HCT116 (cell line): Measurements from ENCODE around the gene AXIN2. TPM values are rescaled to one million over a fixed set of nuclear protein-coding genes. Genes with fewer than 3 reads are reported as not detected.
A peak's percentile ranks its signal among the peaks of the same experiment; 100 is the strongest.

Experiments
- ATAC-seq: fragments of 200-7000 bp; cut with Tn5 transposase; 2 replicates; pipeline ENCODE4 v1.9.1; 2020; ENCODE audit warnings: mild to moderate bottlenecking, moderate library complexity
- BruUV-seq: library from RNA; stranded (reverse); fragments of 400-500 nt; replicated peaks from 2 replicates; lab custom pipeline; 2021; lab: Mats Ljungman, UMichigan
- CTCF ChIA-PET: fragments of 300-600 bp; sonication (Branson Sonifier 250); formaldehyde crosslinking; loops from one replicate; lab custom pipeline; 2021; ENCODE audit warnings: antibody characterized with exemption; lab: Charles Lee
- POLR2A ChIA-PET: fragments of 300-600, 350-600 bp; sonication (Branson Sonifier 250); formaldehyde crosslinking; loops from one replicate; lab custom pipeline; 2021; ENCODE audit warnings: antibody characterized with exemption; lab: Charles Lee
- RAD21 ChIA-PET, 2 experiments: fragments of 300-600 bp; sonication (Branson Sonifier 250); formaldehyde crosslinking; loops; one replicate each; lab custom pipeline; 2023; ENCODE audit warnings: low total read pairs in 2 of 2; ENCODE audit not compliant: uncharacterized antibody in 2 of 2, unreplicated experiment in 2 of 2, low non-redundant PET in 1 of 2; lab: Charles Lee
- DNase-seq: peaks from one replicate; pipeline ENCODE4 v3.0.0-alpha.2; 2010; ENCODE audit warnings: low read depth, low spot score
- H2AFZ ChIP-seq: fragments of 200-600 bp; shearing (Covaris generic), sonication (generic); 2 replicates; pipeline ENCODE4 v1.6.1; 2017; ENCODE audit warnings: low read depth, mixed run types, mixed read lengths, antibody characterized with exemption, low read length; ENCODE audit not compliant: poor library complexity, severe bottlenecking
- H3K27ac ChIP-seq: 2 replicates; pipeline ENCODE4 v1.5.1; 2012; ENCODE audit warnings: low read depth, low read length
- H3K27me3 ChIP-seq: fragments of 200-600 bp; sonication (generic); 2 replicates; pipeline ENCODE4 v1.6.1; 2016; ENCODE audit warnings: mixed run types, low read length, mixed read lengths; ENCODE audit not compliant: insufficient read depth
- H3K36me3 ChIP-seq, 2 experiments: fragments of 200-500 bp in 1 of 2; fragments of 200-600 bp in 1 of 2; sonication (Bioruptor generic) in 1 of 2; sonication (generic) in 1 of 2; 2 replicates each; pipeline versions ENCODE4 v1.5.1 to v1.6.1; 2014 to 2016; ENCODE audit warnings: low read length in 2 of 2, inconsistent platforms in 1 of 2, mixed read lengths in 1 of 2, mixed run types in 1 of 2; ENCODE audit not compliant: insufficient read depth in 2 of 2, control insufficient read depth in 1 of 2
- H3K4me1 ChIP-seq, 2 experiments: fragments of 200-600 bp in 1 of 2; sonication (generic) in 1 of 2; 2 replicates each; pipeline versions ENCODE4 v1.5.1 to v1.6.1; 2012 to 2017; ENCODE audit warnings: low read length in 2 of 2, inconsistent platforms in 1 of 2, mild to moderate bottlenecking in 1 of 2, mixed read lengths in 1 of 2, mixed run types in 1 of 2, moderate library complexity in 1 of 2; ENCODE audit not compliant: insufficient read depth in 2 of 2, control insufficient read depth in 1 of 2
- H3K4me2 ChIP-seq: fragments of 200-600 bp; sonication (generic); 2 replicates; pipeline ENCODE4 v1.6.1; 2017; ENCODE audit warnings: mixed run types, low read length, mixed read lengths
- H3K4me3 ChIP-seq, 2 experiments: fragments of 200-600 bp in 1 of 2; sonication (generic) in 1 of 2; replicated peaks in 1 of 2; 2 replicates each; pipeline ENCODE4 v1.5.1; 2011 to 2016; ENCODE audit warnings: low read length in 2 of 2, control low read depth in 1 of 2, low read depth in 1 of 2, mild to moderate bottlenecking in 1 of 2, mixed read lengths in 1 of 2, mixed run types in 1 of 2
- H3K79me2 ChIP-seq: fragments of 200-600 bp; sonication (generic); 2 replicates; pipeline ENCODE4 v1.6.1; 2017; ENCODE audit warnings: mild to moderate bottlenecking, mixed run types, low read length, moderate library complexity, mixed read lengths; ENCODE audit not compliant: insufficient read depth
- H3K9ac ChIP-seq: fragments of 200-600 bp; sonication (generic); 2 replicates; pipeline ENCODE4 v1.6.1; 2016; ENCODE audit warnings: low read length, mixed read lengths
- H3K9me2 ChIP-seq: fragments of 200-600 bp; sonication (generic), shearing (Covaris generic); 2 replicates; pipeline ENCODE4 v1.6.1; 2017; ENCODE audit warnings: mixed run types, mild to moderate bottlenecking, moderate library complexity; ENCODE audit not compliant: insufficient read depth
- H3K9me3 ChIP-seq, 2 experiments: fragments of 200-500 bp in 1 of 2; fragments of 200-600 bp in 1 of 2; sonication (Bioruptor generic) in 1 of 2; sonication (generic) in 1 of 2; 2 replicates each; pipeline ENCODE4 v1.6.1; 2014 to 2017; ENCODE audit warnings: low read length in 2 of 2, mixed read lengths in 2 of 2, inconsistent platforms in 1 of 2, low read depth in 1 of 2, mild to moderate bottlenecking in 1 of 2, mixed run types in 1 of 2, moderate library complexity in 1 of 2; ENCODE audit not compliant: control insufficient read depth in 1 of 2, insufficient read depth in 1 of 2
- H4K20me1 ChIP-seq: fragments of 200-600 bp; sonication (generic), shearing (Covaris generic); 2 replicates; pipeline ENCODE4 v1.6.1; 2017; ENCODE audit warnings: mixed run types, mild to moderate bottlenecking, moderate library complexity; ENCODE audit not compliant: insufficient read depth
- ELF1 ChIP-seq: IDR thresholded peaks from 2 replicates; pipeline ENCODE4 v1.6.1; 2012; ENCODE audit warnings: low read depth, borderline replicate concordance
- EZH2 ChIP-seq: fragments of 200-600 bp; sonication (generic); IDR thresholded peaks from 2 replicates; pipeline ENCODE4 v1.6.1; 2017; ENCODE audit warnings: antibody characterized with exemption, mixed run types
- FOSL1 ChIP-seq: IDR thresholded peaks from 2 replicates; pipeline ENCODE4 v1.6.1; 2012; ENCODE audit warnings: low read depth
- JUND ChIP-seq: IDR thresholded peaks from 2 replicates; pipeline ENCODE4 v1.6.1; 2012
- POLR2A ChIP-seq: IDR thresholded peaks from 2 replicates; pipeline ENCODE4 v1.7.0; 2011; ENCODE audit warnings: borderline replicate concordance; ENCODE audit not compliant: insufficient read depth, insufficient read length; ENCODE audit errors: extremely low read depth
- RAD21 ChIP-seq: IDR thresholded peaks from 2 replicates; pipeline ENCODE4 v1.6.1; 2012; ENCODE audit warnings: low read depth, mild to moderate bottlenecking
- SP1 ChIP-seq: IDR thresholded peaks from 2 replicates; pipeline ENCODE4 v1.6.1; 2012; ENCODE audit warnings: low read depth
- SRF ChIP-seq: IDR thresholded peaks from 2 replicates; pipeline ENCODE4 v1.6.1; 2012; ENCODE audit warnings: low read depth
- TCF7L2 ChIP-seq: IDR thresholded peaks from 2 replicates; pipeline ENCODE4 v1.7.0; 2011; ENCODE audit warnings: borderline replicate concordance, inconsistent platforms; ENCODE audit not compliant: insufficient read depth, insufficient read length; ENCODE audit errors: extremely low read depth
- ZFX ChIP-seq: fragments of 450-650 bp; IDR thresholded peaks from 2 replicates; pipeline ENCODE4 v1.6.1; 2017
- ZNF274 ChIP-seq: fragments of 200-500 bp; sonication (Bioruptor generic); IDR thresholded peaks from 2 replicates; pipeline ENCODE4 v1.6.1; 2014; ENCODE audit warnings: mild to moderate bottlenecking, low read depth, low read length, inconsistent platforms
- intact Hi-C: fragments of 100-400 bp; cut with micrococcal nuclease; formaldehyde crosslinking; loops from 2 replicates; pipeline ENCODE4 v1.10.0; 2022
- total RNA-seq: library from RNA; stranded (reverse); gene quantifications from one replicate; pipeline ENCODE4 v1.2.1, GENCODE V29; 2021; ENCODE audit not compliant: unreplicated experiment
- TF ChIP-seq, protein P1 (sequence below): IDR thresholded peaks from 2 replicates; pipeline ENCODE4 v1.6.1; 2011; ENCODE audit warnings: mild to moderate bottlenecking, low read length, moderate library complexity; ENCODE audit not compliant: insufficient replicate concordance; ENCODE audit errors: extremely low read depth
- TF ChIP-seq, protein P2 (sequence below), 3 experiments: fragments of 200-600 bp in 1 of 3; sonication (generic) in 1 of 3; IDR thresholded peaks in 2 of 3; conservative IDR thresholded peaks in 1 of 3; 2 replicates each; pipeline ENCODE4 v1.5.1; 2012 to 2017; ENCODE audit warnings: low read depth in 2 of 3, low read length in 2 of 3, antibody characterized with exemption in 1 of 3, borderline replicate concordance in 1 of 3, control low read depth in 1 of 3, mild to moderate bottlenecking in 1 of 3, mixed read lengths in 1 of 3, mixed run types in 1 of 3, moderate library complexity in 1 of 3; ENCODE audit not compliant: insufficient read depth in 1 of 3

Gene AXIN2
- total RNA-seq, 1 experiment from 2014 or later, result 7.1 TPM

- Histone ChIP-seq H3K79me2 (peaks cover 10% of the 10 kb centered on the region), H3K4me3 (peak overlapping the region; percentile 68 to 74), H3K27ac (peak overlapping the region; percentile 86), H3K4me1 (peaks cover 39 to 64% of the 10 kb centered on the region in 2 experiments), H3K36me3 (no peaks in the 10 kb centered on the region; a peak in 1 of 4 replicates), H3K9me3 (no peaks in the 10 kb centered on the region), H4K20me1 (no peaks in the 10 kb centered on the region), H3K4me2 (peak overlapping the region; percentile 94), H3K9me2 (no peaks in the 10 kb centered on the region), H2AFZ (no peak overlapping the region), H3K9ac (peak overlapping the region; percentile 65), H3K27me3 (no peaks in the 10 kb centered on the region)
- no peak for TF ChIP-seq ZFX
- no peak for TF ChIP-seq TCF7L2
- TF ChIP-seq FOSL1, result no peak
- no peak for TF ChIP-seq ELF1
- no peak for TF ChIP-seq EZH2
- TF ChIP-seq POLR2A, result no peak
- TF ChIP-seq JUND, result no peak
- no peak for TF ChIP-seq SP1
- no peak for ATAC-seq
- ChIA-PET CTCF (interaction anchor here (1.2 kb wide), 1 partner anchor 264 kb away, joined by 4 read pairs; no protein-coding TSS in a partner anchor), POLR2A (no interaction called here), RAD21 (interaction anchor here (0.6 to 1.2 kb wide), 4 partner anchors 103 to 607 kb away, joined by 3 to 5 read pairs (median 4); no protein-coding TSS in a partner anchor)
- intact Hi-C loops, result loop anchor here (5.0 kb wide), 2 partner anchors 233 to 428 kb away; no protein-coding TSS in a partner anchor
- BruUV-seq, result no TSS peak
- no peak for DNase-seq
These were observed 2.6 kb downstream of the AXIN2 start for GRCh38 chr17:65558683-65559460.

GRCh38 chr17:65558311-65558682 is 3.2 kb downstream of the AXIN2 start:
- intact Hi-C loops, result loop anchor here (5.0 kb wide), 2 partner anchors 234 to 429 kb away; no protein-coding TSS in a partner anchor
- Histone ChIP-seq H4K20me1 (no peaks in the 10 kb centered on the region), H3K9ac (no peak overlapping the region), H2AFZ (no peak overlapping the region), H3K4me1 (peaks cover 34 to 59% of the 10 kb centered on the region in 2 experiments), H3K27ac (peak overlapping the region; percentile 86), H3K9me3 (no peaks in the 10 kb centered on the region), H3K27me3 (no peaks in the 10 kb centered on the region), H3K79me2 (peaks cover 10% of the 10 kb centered on the region), H3K9me2 (no peaks in the 10 kb centered on the region), H3K36me3 (no peaks in the 10 kb centered on the region; a peak in 1 of 4 replicates), H3K4me2 (peak overlapping the region; percentile 94), H3K4me3 (peak overlapping the region in 1 of 2 experiments; percentile 74; a peak in 3 of 4 replicates)
- ChIA-PET POLR2A (no interaction called here), CTCF (interaction anchor here (1.2 kb wide), 1 partner anchor 264 kb away, joined by 4 read pairs; no protein-coding TSS in a partner anchor), RAD21 (interaction anchor here (0.6 to 2.6 kb wide), 4 partner anchors 102 to 264 kb away, joined by 4 to 11 read pairs (median 4); no protein-coding TSS in a partner anchor)
- no TSS peak for BruUV-seq
- ATAC-seq (no peak), DNase-seq (no peak)
- no peak for TF ChIP-seq RAD21
- TF ChIP-seq, protein P1, sequence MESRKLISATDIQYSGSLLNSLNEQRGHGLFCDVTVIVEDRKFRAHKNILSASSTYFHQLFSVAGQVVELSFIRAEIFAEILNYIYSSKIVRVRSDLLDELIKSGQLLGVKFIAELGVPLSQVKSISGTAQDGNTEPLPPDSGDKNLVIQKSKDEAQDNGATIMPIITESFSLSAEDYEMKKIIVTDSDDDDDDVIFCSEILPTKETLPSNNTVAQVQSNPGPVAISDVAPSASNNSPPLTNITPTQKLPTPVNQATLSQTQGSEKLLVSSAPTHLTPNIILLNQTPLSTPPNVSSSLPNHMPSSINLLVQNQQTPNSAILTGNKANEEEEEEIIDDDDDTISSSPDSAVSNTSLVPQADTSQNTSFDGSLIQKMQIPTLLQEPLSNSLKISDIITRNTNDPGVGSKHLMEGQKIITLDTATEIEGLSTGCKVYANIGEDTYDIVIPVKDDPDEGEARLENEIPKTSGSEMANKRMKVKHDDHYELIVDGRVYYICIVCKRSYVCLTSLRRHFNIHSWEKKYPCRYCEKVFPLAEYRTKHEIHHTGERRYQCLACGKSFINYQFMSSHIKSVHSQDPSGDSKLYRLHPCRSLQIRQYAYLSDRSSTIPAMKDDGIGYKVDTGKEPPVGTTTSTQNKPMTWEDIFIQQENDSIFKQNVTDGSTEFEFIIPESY, result no peak
- no peak for TF ChIP-seq ZNF274
- TF ChIP-seq, protein P2, sequence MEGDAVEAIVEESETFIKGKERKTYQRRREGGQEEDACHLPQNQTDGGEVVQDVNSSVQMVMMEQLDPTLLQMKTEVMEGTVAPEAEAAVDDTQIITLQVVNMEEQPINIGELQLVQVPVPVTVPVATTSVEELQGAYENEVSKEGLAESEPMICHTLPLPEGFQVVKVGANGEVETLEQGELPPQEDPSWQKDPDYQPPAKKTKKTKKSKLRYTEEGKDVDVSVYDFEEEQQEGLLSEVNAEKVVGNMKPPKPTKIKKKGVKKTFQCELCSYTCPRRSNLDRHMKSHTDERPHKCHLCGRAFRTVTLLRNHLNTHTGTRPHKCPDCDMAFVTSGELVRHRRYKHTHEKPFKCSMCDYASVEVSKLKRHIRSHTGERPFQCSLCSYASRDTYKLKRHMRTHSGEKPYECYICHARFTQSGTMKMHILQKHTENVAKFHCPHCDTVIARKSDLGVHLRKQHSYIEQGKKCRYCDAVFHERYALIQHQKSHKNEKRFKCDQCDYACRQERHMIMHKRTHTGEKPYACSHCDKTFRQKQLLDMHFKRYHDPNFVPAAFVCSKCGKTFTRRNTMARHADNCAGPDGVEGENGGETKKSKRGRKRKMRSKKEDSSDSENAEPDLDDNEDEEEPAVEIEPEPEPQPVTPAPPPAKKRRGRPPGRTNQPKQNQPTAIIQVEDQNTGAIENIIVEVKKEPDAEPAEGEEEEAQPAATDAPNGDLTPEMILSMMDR (IDR thresholded peaks at IDR 0.05 in 2 of 3, conservative IDR thresholded peaks at IDR 0.05 in 1 of 3; ENCODE audit: borderline replicate concordance in 1 of 3, insufficient read depth in 1 of 3, low read depth in 2 of 3, low read length in 2 of 3), result no peak
- TF ChIP-seq SRF, result no peak
